ENCODE data around the gene COL12A1. TPM values are rescaled to one million over a fixed set of nuclear protein-coding genes. Genes with fewer than 3 reads are reported as not detected.

The COL12A1 gene
- total and polyA plus RNA-seq, 10 of the 15 experiments (the other 5 are each of a cell fraction or from before 2014, with no cell fraction given) = under 0.01 to 0.69 (median 0.11) TPM; not detected in 6

GRCh38 chr6:75169689-75170586 lies 35.9 kb downstream of the COL12A1 start:
- WGBS (ENCODE audit: insufficient coverage, insufficient replicate concordance, low lambda C conversion rate, missing lambda C conversion rate) = 2% methylated on average over 2 of the region's 2 CpGs
- H3K36me3 ChIP-seq (ENCODE audit: control insufficient read depth in 2 of 2, insufficient read depth in 2 of 2, low read length in 1 of 2) = no peaks in the 10 kb centered on the region
- no peak overlapping the region for H2AFZ ChIP-seq (ENCODE audit: control insufficient read depth, low read depth, low read length)
- SMC1A ChIA-PET (ENCODE audit: uncharacterized antibody, unreplicated experiment) = no interaction called here
- no peaks in the 10 kb centered on the region for H4K20me1 ChIP-seq (ENCODE audit: control insufficient read depth, insufficient read depth)
- no peak overlapping the region for H3K4me2 ChIP-seq (ENCODE audit: control insufficient read depth, insufficient read depth)
- FAIRE-seq (no peak), DNase-seq (ENCODE audit: low read depth, low spot score) (no peak), ATAC-seq (no peak)
- POLR2A ChIA-PET = no interaction called here
- H3K9me3 ChIP-seq (replicated peaks; ENCODE audit: control insufficient read depth, insufficient read depth, low read length) = no peaks in the 10 kb centered on the region
- peaks cover 0 to 2% of the 10 kb centered on the region in 2 experiments; a peak in 2 of 4 replicates for H3K27me3 ChIP-seq (replicated peaks in 1 of 2; ENCODE audit: control insufficient read depth in 2 of 2, insufficient read depth in 2 of 2, low read length in 1 of 2)
- RAD21 ChIA-PET (ENCODE audit: unreplicated experiment) = no interaction called here
- BruUV-seq (replicated peaks) = no TSS peak
- H3K79me2 ChIP-seq (ENCODE audit: control insufficient read depth, insufficient read depth, low read length) = no peaks in the 10 kb centered on the region
- CTCF ChIA-PET = no interaction called here
- H3K27ac ChIP-seq (ENCODE audit: control insufficient read depth, insufficient read depth) = no peak overlapping the region
- H3K4me1 ChIP-seq (ENCODE audit: control insufficient read depth, insufficient read depth, low read length) = no peaks in the 10 kb centered on the region
- no peak overlapping the region for H3K9ac ChIP-seq (ENCODE audit: control insufficient read depth, insufficient read depth, low read length)
- intact Hi-C loops (cut with micrococcal nuclease; ENCODE audit: unreplicated experiment) (no loop called here), in situ Hi-C loops (cut with MboI) (no loop called here)
- H3K4me3 ChIP-seq = no peak overlapping the region
- TF ChIP-seq PRDM15 (CRISPR knock-in tag; IDR thresholded peaks at IDR 0.05) (no peak), EZH2 (IDR thresholded peaks at IDR 0.05; ENCODE audit: borderline replicate concordance, control insufficient read depth, low read depth, low read length) (no peak), E2F8 (IDR thresholded peaks at IDR 0.05; ENCODE audit: low read depth, partially characterized antibody) (no peak), SUZ12 (IDR thresholded peaks at IDR 0.05; ENCODE audit: unreplicated experiment) (no peak), ZNF274 (IDR thresholded peaks at IDR 0.05; ENCODE audit: insufficient read depth, insufficient read length) (no peak), MTA3 (IDR thresholded peaks at IDR 0.05; ENCODE audit: borderline replicate concordance, low read length) (no peak), ZBTB40 (IDR thresholded peaks at IDR 0.05; ENCODE audit: borderline replicate concordance) (no peak)
